ENCODE measurements around the gene ADAT3.

GRCh38 chr19:1888385-1888784 lies 16.8 kb upstream of the ADAT3 start:
- TF ChIP-seq POLR2AphosphoS5 (IDR thresholded peaks at IDR 0.05; ENCODE audit: borderline replicate concordance, low read depth, low read length) (no peak), EZH2 (IDR thresholded peaks at IDR 0.05) (no peak)
